Mesodermal cell (in vitro differentiated cells): ENCODE data around the gene ACVR1C.

Experiments
- H3K27ac ChIP-seq: 2 replicates; pipeline ENCODE4 v1.7.0; 2013; ENCODE audit warnings: mild to moderate bottlenecking, low read depth, low read length, moderate library complexity; ENCODE audit not compliant: severe bottlenecking
- H3K36me3 ChIP-seq: 2 replicates; pipeline ENCODE4 v1.7.1; 2013; ENCODE audit warnings: mild to moderate bottlenecking, low read length, moderate library complexity; ENCODE audit not compliant: control insufficient read depth, insufficient read depth
- H3K4me1 ChIP-seq: one replicate; pipeline ENCODE4 v1.7.1; 2013; ENCODE audit warnings: mild to moderate bottlenecking, low read length; ENCODE audit not compliant: insufficient read depth, control insufficient read depth, poor library complexity, severe bottlenecking
- H3K4me3 ChIP-seq: 2 replicates; pipeline ENCODE4 v1.7.0; 2013; ENCODE audit warnings: low read length, control low read depth, mild to moderate bottlenecking; ENCODE audit not compliant: insufficient read depth, poor library complexity, severe bottlenecking; ENCODE audit errors: extremely low read depth
- H3K9me3 ChIP-seq: 2 replicates; pipeline ENCODE4 v1.7.1; 2013; ENCODE audit warnings: mild to moderate bottlenecking, low read length, moderate library complexity; ENCODE audit not compliant: control insufficient read depth

ACVR1C gene

DNA sequence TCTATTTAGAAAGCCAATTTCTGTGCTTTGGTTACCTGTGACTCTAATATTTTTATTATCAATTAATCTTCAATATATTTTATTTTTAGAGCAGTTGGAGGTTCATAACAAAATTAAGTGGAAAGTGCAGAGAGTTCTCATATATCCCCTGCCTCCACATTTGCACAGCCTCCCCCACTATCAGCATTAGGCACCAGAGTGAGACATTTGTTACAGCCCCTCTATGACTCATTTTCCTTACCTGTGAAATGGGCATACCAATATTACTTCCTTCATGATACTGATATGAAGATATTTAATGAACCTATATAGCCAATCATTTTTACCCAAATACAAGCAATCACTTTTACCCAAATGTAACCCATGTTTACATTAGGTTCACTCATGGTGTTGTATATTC lies 150.7 kb downstream of the ACVR1C start:
- H3K36me3 ChIP-seq: no peaks in the 10 kb centered on the region

DNA sequence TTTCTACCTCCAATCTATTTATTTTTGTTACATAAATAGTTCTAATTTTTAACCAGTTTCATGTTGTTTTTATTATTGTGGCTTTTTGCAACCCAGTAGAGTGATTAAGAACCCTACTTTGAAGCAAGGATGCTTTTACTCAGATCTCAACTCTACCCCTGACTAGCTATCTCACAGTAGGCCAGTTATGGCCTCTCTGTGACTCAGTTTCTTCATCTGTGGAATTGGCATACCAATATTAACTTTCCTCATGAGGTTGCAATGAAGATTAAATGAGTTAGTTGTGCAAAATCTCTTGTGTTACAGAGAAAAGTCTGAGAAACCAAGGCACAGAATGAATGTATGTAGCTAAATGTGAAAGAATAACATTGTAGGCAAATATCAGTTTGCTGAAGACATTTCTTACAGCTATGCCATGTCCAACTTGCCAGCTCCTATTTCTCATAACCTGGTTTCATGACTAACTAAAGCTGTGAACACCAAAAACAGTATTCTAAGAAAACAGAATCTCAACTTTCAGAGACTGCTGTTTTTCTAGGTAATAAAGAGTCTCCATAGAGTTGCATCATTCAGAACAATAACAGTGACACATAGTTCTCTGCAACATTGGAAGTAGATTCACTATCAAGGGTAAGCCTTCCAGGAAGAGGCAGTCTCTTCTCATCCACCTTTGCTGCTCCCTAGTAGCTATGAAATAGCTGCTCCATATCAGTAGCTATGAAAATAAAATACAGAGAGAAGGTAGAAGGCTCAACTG lies 151.5 kb downstream of the ACVR1C start:
- no peaks in the 10 kb centered on the region for H3K9me3 ChIP-seq
- no peaks in the 10 kb centered on the region for H3K36me3 ChIP-seq
- no peak overlapping the region for H3K27ac ChIP-seq
- H3K4me3 ChIP-seq: no peak overlapping the region
- H3K4me1 ChIP-seq: no peaks in the 10 kb centered on the region

More for the DNA sequence above, 150.7 kb downstream of the ACVR1C start:
- Histone ChIP-seq H3K4me1 (no peaks in the 10 kb centered on the region), H3K27ac (no peak overlapping the region), H3K4me3 (no peak overlapping the region), H3K9me3 (no peaks in the 10 kb centered on the region)
